Epithelial cell of proximal tubule (primary cell): Measurements from ENCODE around the gene RPTOR. TPM values are rescaled to one million over a fixed set of nuclear protein-coding genes. Genes with fewer than 3 reads are reported as not detected.

ENCODE experiments used
- DNase-seq: peaks from one replicate; pipeline ENCODE4 v3.0.0-alpha.2; 2011; ENCODE audit warnings: low read depth
- H3K4me3 ChIP-seq: 2 replicates; pipeline ENCODE4 v1.5.1; 2011; ENCODE audit warnings: low read depth, mild to moderate bottlenecking, low read length
- total RNA-seq: library from RNA; depleted of rRNA; stranded (reverse); fragments of >200 nt; gene quantifications from 2 replicates; pipeline ENCODE4 v1.2.3, GENCODE V29; 2015
- TF ChIP-seq, protein P1 (sequence below): conservative IDR thresholded peaks from 2 replicates; pipeline ENCODE4 v1.5.1; 2012; ENCODE audit warnings: low read depth, mild to moderate bottlenecking, low read length

RPTOR gene
- total RNA-seq, 1 donor from 2014 or later, result 24.4 TPM

DNA sequence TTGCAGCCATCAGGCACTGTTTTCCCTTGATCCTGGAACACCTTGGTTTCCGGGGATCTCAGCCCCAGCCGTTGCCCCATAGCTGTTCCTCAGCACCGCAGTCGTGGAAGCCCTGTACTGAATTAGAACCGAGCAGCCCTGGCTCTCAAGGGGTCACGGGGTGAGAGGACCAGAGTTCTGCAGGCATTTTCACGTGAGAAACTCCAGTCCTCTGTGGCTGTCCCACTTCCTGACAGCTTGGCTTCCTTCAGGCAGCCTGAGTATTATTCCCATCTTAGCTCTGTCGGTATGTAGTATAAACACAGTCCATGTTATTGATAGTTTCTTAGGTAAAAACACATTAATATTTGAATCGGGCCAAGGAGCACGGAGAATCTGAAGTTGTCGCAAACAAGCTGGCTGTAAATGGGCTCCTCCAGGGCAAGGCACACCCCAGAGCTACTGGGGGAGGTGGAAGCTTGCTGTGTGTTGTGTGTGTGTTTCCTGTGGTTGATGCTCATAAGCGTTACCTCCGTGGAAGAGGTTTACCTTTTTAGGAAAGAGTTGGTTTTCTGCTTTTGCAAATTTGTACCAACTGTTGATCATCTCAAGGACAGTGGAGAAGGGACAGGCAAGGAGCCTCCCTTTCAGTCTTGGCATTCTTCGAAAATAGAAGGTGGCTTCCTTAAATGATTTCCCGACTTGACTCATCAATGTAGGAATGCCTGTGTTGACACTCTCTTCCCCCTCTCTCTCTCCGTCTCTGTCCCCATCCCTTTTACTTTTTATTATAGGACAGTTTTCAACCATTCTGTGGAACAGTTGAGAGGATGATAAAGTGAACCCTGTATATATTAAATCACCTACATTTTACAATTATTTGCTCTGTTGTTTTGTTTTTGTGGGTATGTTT, 238.1 kb downstream of the RPTOR start:
- no peak overlapping the region for H3K4me3 ChIP-seq
- TF ChIP-seq, protein P1, sequence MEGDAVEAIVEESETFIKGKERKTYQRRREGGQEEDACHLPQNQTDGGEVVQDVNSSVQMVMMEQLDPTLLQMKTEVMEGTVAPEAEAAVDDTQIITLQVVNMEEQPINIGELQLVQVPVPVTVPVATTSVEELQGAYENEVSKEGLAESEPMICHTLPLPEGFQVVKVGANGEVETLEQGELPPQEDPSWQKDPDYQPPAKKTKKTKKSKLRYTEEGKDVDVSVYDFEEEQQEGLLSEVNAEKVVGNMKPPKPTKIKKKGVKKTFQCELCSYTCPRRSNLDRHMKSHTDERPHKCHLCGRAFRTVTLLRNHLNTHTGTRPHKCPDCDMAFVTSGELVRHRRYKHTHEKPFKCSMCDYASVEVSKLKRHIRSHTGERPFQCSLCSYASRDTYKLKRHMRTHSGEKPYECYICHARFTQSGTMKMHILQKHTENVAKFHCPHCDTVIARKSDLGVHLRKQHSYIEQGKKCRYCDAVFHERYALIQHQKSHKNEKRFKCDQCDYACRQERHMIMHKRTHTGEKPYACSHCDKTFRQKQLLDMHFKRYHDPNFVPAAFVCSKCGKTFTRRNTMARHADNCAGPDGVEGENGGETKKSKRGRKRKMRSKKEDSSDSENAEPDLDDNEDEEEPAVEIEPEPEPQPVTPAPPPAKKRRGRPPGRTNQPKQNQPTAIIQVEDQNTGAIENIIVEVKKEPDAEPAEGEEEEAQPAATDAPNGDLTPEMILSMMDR, result no peak
- no peak for DNase-seq

DNA sequence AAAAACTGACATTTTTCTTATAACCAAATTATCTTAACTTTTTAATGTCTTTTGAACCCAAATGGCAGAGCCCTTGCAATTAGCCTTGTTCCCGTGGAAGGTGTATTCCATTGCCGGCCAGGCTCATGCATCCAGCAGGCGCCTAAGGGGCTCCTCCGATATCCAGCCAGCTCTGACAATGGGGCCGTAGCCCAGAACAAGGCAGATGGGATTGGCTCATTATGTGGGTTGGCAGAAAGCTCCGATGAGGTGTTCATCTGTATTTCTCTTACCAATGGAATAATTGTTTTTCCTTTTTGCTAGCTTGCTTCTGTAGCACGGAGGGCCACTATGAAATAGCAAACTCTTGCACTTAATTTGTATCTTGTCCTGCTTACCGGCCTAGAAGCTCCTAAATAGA, 238.8 kb downstream of the RPTOR start:
- TF ChIP-seq, protein P1, result no peak
- DNase-seq, result no peak
- H3K4me3 ChIP-seq, result no peak overlapping the region

DNA sequence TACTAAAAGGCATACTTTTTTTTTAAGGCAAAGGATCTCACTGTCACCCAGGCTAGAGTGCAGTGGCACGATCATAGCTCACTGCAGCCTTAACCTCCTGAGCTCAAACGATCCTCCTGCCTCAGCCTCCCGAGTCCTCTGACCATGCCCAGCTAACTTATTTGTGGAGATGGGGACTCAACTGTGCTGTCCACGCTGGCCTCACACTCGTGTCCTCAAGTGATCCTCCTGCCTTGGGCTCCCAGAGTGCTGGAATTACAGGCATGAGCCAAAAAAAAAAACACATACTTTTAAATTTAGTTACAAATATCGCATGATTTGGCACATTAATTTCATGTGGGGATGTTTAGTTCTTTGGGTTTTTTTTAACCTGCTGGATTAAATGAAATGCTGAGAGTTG, 239.3 kb downstream of the RPTOR start:
- TF ChIP-seq, protein P1, result no peak
- no peak for DNase-seq
- no peak overlapping the region for H3K4me3 ChIP-seq

DNA sequence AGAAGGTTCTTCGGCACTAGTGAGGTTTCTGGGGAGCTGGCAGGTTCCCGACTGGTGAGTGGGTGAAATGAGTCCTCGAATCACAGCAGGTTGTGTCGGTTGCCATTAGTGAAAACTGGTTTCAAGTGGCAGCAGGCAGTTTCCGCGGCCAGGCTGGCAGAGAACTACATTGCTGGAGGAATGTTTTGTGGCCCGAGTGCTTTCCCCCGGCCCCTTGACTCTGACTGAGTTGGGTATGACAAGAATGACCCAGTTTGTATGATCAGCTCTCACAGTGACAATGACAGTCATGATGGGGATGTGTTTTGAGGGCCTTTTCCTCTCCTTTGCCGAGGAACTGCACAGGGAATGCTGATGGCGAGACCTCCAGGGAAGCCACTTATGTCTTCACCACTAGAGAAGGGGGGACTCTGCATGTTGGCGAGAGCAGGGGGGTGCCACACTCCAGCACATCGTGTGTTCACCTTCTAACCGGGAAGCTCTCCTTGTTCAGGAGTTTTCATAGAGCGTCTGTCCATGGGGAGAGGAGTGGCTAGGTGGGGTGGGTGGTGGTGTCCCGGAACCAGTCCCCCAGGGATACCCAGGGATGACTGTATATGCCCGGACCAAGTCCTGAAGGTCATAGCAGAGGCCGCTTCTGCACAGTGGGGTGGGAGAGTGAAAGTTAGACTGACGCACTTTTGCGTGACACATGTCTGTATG, 241.0 kb downstream of the RPTOR start:
- H3K4me3 ChIP-seq, result no peak overlapping the region
- TF ChIP-seq, protein P1, result no peak
- no peak for DNase-seq

DNA sequence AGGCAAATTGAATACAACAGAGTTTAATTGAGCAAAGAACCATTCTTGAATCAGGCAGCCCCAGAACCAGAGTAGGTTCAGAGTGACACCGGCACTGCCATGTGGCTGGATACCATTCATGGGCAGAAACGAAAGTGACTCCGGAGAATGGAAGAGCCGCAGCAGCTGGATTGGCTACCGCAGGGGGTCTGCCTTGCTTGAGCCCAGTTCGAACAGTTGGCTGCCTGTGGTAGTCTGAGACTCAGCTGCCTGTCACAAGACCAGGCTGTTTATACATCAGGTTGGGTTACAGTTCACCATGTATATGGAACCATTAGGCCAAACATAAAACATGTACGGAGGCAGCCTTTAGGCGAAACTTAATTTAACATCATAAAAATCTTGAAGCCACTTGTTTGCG, 241.8 kb downstream of the RPTOR start:
- H3K4me3 ChIP-seq, result no peak overlapping the region
- TF ChIP-seq, protein P1, result no peak
- no peak for DNase-seq

DNA sequence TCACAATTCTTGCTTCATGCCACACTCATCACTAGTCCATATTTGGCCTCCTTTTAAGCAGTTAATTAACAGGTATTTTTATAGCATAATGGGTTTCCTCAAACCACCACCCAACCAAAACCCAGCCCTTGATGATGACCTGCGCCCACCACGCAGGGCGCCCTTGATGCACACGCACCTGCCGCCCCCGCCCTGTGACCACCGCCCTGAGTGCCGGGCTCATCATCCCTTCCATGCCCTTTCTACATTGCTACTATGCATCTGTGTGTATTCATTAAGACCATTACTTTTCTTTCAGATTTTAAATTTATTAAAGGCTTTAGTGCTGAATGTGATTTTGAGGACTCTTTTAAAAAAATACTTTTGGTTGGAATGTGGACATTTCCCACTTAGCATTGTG, 242.2 kb downstream of the RPTOR start:
- DNase-seq, result no peak
- H3K4me3 ChIP-seq, result no peak overlapping the region
- TF ChIP-seq, protein P1, result no peak
